BJ (cell line): ENCODE data around the gene PARD3. TPM values are rescaled to one million over a fixed set of nuclear protein-coding genes. Genes with fewer than 3 reads are reported as not detected.

ENCODE experiments used
- CTCF ChIA-PET: fragments of 350-600 bp; formaldehyde crosslinking; extraction: SDS; loops from one replicate; lab custom pipeline; 2021; ENCODE audit warnings: antibody characterized with exemption, inconsistent platforms; lab: Yijun Ruan, JAX
- POLR2A ChIA-PET: fragments of 300-600 bp; sonication (Branson Sonifier 250); formaldehyde crosslinking; extraction: SDS; loops from one replicate; lab custom pipeline; 2021; ENCODE audit warnings: antibody characterized with exemption; lab: Charles Lee
- DNase-seq: peaks from one replicate; pipeline ENCODE4 v3.0.0-alpha.2; 2011; ENCODE audit warnings: low read depth
- H3K27me3 ChIP-seq: 2 replicates; pipeline ENCODE4 v1.6.0; 2011; ENCODE audit warnings: low read length; ENCODE audit not compliant: control insufficient read depth, insufficient read depth
- H3K36me3 ChIP-seq: 2 replicates; pipeline ENCODE4 v1.5.1; 2011; ENCODE audit warnings: low read length; ENCODE audit not compliant: control insufficient read depth, insufficient read depth
- H3K4me3 ChIP-seq: 2 replicates; pipeline ENCODE4 v1.5.1; 2011; ENCODE audit warnings: low read depth, mild to moderate bottlenecking, control low read depth, low read length
- CTCF ChIP-seq: IDR thresholded peaks from 2 replicates; pipeline ENCODE4 v1.5.1; 2011; ENCODE audit warnings: low read depth, mild to moderate bottlenecking, control low read depth, inconsistent platforms, low read length, moderate library complexity; ENCODE audit not compliant: insufficient read depth
- polyA plus RNA-seq: library from polyadenylated mRNA; depleted of rRNA; stranded (reverse); fragments of >200 nt; gene quantifications from 2 replicates; pipeline ENCODE4 v1.2.3, GENCODE V29; 2011

Gene PARD3
- polyA plus RNA-seq, 1 experiment = 17.7 TPM

DNA sequence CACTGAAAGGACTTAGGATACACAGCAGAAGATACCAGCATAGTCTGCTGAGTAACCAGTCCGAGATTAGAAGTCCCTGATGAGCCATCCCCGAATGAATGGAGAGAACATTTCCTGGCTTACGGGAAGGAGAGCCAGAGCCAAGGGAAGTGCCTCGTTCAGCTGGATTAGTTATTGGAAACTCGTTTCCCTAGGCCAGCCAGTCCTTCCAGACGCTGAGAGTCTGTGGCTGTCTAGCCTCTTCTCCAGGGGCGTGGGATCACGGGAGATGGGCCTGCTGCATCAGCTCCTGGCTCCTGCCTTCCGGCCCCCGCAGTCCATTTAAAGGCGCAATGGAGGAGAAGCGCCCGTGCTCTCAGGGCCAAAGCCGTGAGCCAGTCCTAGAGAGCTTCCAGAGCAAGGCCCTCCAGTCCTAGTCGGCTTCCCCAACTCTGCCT, 712.8 kb downstream of the PARD3 start:
- no peak for TF ChIP-seq CTCF
- Histone ChIP-seq H3K4me3 (no peak overlapping the region), H3K36me3 (no peaks in the 10 kb centered on the region), H3K27me3 (no peaks in the 10 kb centered on the region)
- POLR2A ChIA-PET = no interaction called here
- no peak for DNase-seq
- CTCF ChIA-PET = interaction anchor here (1.7 kb wide), 1 partner anchor 909 kb away, joined by 3 read pairs; no protein-coding TSS in a partner anchor

- Histone ChIP-seq H3K36me3 (no peaks in the 10 kb centered on the region), H3K27me3 (no peaks in the 10 kb centered on the region), H3K4me3 (no peak overlapping the region)
- CTCF ChIA-PET = no interaction called here
- POLR2A ChIA-PET = no interaction called here
- no peak for DNase-seq
- TF ChIP-seq CTCF = no peak
Observed at GRCh38 chr10:34101001-34101400, 714.1 kb downstream of the PARD3 start.

DNA sequence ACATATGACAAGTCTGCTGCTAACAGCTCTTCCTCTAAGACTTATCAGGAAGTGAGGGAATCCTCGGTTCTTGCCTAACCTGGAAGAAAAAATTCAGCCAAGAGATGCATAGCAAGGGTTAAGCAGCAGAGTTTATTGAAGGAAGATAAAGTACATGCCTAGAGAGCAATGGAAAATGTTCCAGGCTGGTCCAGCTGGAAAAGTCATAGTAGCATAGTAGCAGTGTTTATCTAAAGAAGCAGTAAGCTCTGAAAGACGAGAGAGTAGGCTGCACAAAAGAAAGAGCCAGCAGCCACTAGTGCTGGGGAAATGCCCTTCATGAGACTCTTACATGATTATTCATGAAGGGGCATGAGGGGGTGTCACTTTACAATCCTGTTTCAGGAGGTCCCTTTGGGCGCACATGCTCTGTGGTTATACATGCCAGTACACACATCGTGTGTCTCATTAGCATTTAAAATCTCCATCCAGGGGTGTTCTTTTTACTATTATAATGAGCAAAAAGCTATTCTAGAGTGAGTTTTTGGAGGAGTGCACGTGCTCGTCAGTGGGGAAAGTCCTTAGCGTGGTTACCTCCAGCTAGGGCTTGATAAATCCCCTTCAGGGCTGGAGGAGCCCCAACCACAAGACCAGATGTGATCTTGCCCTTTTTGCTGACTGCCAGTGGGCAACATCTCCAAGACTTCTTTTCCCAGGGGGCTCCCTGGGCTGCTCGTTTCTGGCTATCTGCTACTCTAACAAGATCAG, 716.1 kb downstream of the PARD3 start:
- ChIA-PET POLR2A (no interaction called here), CTCF (no interaction called here)
- no peaks in the 10 kb centered on the region for H3K27me3 ChIP-seq
- H3K36me3 ChIP-seq = no peaks in the 10 kb centered on the region
- TF ChIP-seq CTCF = no peak
- no peak for DNase-seq
- H3K4me3 ChIP-seq = no peak overlapping the region

DNA sequence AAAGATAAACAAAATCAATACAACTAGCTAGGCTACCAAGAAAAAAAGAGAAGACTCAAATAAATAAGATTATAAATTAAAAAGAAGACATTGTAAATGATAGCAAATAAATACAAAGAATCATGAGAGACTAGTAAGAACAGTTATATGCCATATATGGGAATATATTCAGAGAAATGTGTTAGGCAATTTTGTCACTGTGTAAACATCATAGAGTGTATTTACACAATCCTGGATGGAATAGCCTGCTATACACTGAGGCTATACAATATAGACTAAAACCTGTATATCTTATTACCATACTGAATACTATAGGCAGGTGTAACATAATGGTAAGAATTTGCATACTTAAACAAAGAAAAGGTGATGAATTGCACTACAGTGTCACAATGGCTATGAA, 717.4 kb downstream of the PARD3 start:
- ChIA-PET CTCF (no interaction called here), POLR2A (no interaction called here)
- no peaks in the 10 kb centered on the region for H3K36me3 ChIP-seq
- H3K27me3 ChIP-seq = no peaks in the 10 kb centered on the region
- H3K4me3 ChIP-seq = no peak overlapping the region
- no peak for DNase-seq
- no peak for TF ChIP-seq CTCF

- TF ChIP-seq CTCF = no peak
- Histone ChIP-seq H3K36me3 (no peaks in the 10 kb centered on the region), H3K27me3 (no peaks in the 10 kb centered on the region), H3K4me3 (no peak overlapping the region)
- POLR2A ChIA-PET = interaction anchor here (0.6 kb wide), 1 partner anchor 889 kb away, joined by 5 read pairs; no protein-coding TSS in a partner anchor
- no peak for DNase-seq
- CTCF ChIA-PET = no interaction called here
Observed at GRCh38 chr10:34094961-34095360, 720.1 kb downstream of the PARD3 start.
